DMS153 (cell line): ENCODE data around the gene SLC2A10.

Source experiments
- DNase-seq: peaks from one replicate; lab custom pipeline; 2025; lab: John Stamatoyannopoulos, UW

Gene SLC2A10

DNA sequence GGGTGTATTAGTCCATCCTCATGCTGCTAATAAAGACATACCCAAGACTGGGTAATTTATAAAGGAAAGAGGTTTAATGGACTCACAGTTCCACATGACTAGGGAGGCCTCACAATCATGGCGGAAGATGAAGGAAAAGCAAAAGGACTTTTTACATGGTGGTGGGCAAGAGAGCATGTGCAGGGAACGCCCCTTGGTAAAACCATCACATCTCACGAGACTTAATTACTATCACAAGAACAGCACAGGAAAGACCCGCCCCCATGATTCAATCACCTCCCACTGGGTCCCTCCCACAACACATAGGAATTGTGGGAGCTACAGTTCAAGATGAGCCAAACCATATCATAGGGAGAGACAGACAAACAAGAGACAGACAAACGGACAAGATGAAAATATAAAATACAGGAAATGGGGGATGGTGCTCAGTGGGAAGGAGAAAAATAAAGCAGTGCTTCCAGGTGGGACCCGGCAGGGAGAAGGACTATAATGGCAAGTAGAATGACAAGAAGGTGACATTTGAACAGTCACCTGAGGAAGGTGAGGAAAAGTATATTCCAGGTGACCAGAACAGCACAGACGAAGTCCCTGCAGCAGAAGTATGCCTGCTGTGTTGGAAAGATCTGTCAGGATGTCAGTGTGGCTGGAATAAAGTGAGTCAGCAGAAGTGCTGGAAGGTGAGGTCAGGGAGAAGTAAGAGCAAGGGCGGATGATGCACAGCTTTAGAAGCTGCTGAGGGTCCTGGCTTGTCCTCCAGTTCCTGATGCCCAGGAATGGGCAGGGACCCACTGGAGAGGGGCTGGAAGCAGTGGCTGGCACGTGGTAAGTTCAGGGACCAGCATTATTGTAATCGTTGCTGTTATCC is 61.1 kb downstream of the SLC2A10 start:
- no peak for DNase-seq

DNA sequence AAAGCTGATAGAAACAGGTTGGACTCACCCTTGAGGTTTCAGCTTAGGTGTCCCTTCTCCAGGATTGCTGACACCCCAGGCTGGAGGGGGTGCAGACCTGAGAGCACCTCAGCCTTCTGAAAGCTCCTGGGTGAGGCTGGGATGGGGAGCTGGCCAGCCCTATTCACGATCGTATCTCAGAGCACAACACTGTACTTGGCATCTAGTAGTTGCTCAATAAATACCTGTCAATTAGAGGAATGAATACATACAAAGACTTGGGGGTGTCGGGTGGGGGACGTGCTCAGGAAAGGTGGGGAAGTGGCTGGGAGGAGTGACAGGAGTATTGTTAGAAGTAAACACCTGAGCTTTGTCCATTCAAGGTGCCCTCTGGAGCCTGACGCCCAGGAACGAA is 61.7 kb downstream of the SLC2A10 start:
- DNase-seq = no peak

DNA sequence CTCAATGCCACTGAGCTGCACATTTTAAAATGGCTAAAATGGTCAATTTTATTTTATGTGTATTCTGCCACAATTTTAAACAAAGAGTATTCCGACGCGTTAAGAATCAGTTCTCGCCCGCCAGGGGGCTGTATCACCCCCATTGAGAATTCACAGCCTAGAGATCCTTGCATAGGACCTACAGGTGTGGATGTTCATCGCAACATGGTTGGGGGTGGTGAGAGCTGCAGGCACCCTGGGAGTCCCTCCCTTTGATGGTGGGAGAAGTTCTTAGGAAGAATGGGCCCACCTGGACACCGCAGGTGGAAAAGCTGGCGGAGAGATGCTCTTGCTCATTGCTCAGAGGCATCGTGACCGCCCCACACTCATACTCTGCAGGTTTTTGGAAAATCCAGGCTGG is 63.5 kb downstream of the SLC2A10 start:
- no peak for DNase-seq

DNA sequence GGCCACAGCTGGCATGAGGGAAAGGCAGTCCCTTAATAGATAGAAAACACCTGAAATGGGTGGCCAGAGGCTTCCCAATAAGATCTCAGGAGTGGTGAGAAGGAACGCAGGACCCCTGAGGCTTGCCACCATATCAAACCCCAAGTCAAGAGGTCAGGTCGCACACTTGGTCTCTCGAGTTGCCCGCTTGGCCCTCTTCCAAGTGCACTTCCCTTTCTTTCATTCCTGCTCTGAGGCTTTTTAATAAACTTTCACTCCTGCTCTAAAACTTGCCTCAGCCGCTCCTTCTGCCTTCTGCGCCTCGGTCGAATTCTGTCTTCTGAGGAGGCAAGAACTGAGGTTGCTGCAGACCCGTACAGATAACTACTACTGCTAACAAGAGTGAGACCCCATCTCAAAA is 64.2 kb downstream of the SLC2A10 start:
- DNase-seq = no peak

DNA sequence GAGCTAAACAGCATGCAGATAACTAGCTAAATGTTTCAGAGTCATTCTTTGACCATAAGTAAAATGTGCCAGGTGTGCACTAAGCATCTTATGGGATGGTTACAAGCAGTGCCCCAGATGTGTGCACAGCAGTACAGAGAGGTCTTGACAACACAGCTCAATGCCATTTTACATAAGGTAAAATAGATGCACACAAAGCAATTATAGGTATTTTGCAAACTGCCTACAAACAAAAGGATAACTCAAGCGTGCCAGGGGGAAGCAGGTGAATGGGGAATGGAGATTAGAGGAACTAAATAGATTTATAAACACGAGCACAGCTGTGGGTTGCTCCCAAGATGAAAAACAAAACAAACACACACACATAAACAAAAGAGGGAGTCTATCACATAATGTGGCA is 64.8 kb downstream of the SLC2A10 start:
- DNase-seq = peak; percentile 23

DNA sequence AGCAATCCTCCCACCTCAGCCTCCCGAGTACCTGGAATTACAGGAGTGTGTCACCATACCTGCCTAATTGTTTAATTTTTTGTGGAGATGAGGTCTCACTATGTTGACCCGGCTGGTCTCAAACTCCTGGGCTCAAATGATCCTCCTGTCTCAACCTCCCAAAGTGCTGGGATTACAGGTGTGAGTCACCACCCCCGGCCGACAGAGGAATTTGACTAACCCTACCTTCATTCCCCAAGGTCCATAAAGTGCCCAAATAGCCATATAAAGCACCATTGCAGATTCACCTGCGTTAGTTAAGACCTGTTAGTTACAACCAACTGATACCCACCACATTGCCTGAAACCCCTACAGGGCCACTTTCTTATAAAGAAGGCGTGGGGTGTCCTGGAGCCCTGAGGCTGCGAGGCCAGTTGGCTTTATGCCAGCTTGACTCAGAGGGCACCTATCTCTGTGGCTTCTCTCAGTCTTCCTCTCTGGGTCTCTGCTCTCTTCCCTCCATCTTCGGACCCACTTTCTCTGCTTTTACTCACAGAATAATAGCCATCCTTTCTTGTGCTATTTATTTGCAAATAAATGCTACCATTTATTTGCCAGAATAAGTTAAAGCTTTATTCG is 65.6 kb downstream of the SLC2A10 start:
- no peak for DNase-seq

DNA sequence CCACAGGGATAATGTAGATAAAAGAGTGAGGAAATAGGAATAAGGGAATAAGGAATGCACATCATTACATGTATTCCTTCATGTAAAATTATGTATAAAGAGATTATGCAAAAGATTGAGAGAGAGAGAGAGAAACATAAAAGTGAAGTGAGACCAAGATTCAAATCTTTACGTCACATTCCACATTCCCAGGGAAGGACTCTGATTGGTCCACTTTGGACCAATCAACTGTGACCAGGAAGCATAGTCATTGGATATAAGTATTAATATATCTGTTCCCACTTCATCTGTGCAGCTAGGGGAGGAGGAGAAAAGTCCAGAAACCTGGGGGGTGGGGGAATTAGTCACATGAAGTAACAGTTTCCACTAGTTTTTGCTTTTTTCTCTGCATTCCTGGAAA is 66.4 kb downstream of the SLC2A10 start:
- DNase-seq = no peak

DNA sequence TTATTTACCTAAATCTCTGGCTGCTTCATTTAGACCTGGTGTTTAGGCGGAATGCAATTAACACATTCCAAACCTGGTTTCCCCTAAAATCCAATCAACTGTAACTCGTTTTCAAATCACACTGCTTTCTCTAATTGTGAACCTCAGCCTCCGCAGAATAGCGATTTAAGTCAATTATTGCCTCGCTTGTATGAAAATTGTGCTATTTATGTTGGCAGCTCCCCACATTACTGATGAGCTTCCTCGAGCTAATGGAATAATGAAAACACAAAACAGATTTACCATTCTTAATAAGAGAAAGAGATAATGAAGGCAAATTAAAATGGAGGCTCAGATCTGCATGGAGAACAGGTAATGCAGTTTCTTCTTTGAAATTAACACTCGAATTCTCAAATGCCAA is 67.9 kb downstream of the SLC2A10 start:
- DNase-seq = no peak

GRCh38 chr20:46779831-46780230 is 70.4 kb downstream of the SLC2A10 start:
- DNase-seq = no peak

DNA sequence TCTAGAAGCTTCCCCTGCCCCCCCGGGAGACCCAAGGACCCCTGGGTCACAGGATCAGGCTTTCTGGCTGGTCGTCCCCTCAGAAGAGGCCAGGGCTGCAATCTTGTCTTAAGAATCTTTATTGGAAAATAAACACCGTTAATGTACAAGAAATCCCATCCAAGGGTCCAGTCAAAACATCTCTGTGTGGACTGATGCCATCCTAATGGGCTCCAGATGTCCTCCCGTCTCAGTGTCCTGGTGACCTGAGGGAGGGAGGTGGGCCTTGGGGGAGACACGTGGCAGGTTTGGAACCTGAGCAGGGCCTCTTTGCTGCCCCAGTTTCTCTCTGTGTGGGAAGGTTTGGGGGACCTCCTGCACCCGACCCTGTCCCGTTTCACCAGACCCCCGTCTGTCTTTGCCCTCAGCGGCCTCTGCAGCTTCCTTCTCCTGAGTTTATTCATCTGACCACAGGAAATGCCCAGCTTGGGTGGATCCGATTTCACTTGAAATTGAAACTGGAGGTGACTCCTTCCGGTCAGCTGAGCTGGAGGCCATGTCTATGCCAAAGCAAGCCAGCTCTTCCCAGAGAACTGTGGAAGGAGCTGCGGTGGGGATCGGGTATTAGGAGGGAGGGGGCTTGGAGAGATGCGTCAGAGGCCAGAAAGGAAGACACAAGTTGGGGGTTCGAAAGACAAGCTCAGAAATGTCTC is 75.1 kb downstream of the SLC2A10 start:
- no peak for DNase-seq
